ENCODE results near the gene SRD5A1. TPM values are rescaled to one million over a fixed set of nuclear protein-coding genes. Genes with fewer than 3 reads are reported as not detected.

Gene SRD5A1
- total RNA-seq, 1 donor from 2014 or later = 16.6 TPM

DNA sequence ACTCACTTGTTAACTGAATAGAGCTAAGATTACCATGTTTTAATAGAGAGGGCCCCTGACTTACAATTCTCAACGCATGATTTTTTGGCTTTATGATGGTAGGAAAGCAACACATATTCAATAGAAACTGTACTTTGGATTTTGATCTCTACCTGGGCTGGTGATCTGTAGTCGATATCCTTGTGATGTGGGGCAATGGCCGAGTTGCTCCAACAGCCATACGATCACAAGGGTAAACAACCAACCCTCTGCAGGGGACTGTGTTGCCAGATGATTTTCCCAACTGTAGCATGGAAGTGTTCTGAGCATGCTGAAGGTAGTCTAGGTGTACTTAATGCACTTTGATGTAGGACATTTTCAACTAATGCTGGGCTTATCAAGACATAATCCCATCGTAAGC lies 36.9 kb upstream of the SRD5A1 start:
- Mint-ChIP-seq H3K4me3 (no peak overlapping the region), H3K27ac (peak overlapping the region; percentile 9), H3K9me3 (no peaks in the 10 kb centered on the region), H3K27me3 (peaks cover 3% of the 10 kb centered on the region), H3K4me1 (no peaks in the 10 kb centered on the region), H3K36me3 (ENCODE audit: low read depth) (peaks cover 47% of the 10 kb centered on the region)
- DNase-seq = no peak
- intact Hi-C loops (cut with micrococcal nuclease) = no loop called here

DNA sequence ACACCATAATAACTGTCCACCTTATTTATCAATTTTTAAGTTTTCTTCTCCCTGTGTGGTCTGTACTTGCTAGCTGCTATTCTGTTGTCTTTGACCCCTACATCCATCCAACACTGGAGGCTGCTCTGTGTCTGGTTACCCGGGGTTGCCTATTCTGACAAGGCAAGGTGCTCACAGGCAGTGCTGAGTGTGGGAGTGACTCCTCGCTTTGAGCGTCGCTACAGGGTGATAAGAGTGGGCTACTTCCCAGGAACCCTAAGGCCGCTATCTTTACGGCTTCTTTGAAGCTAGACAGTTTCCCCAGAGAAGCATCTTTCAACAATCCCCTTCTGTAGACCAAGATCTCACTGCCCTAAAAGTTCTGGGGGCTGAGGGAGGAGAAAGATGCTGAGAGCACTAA lies 35.7 kb upstream of the SRD5A1 start:
- no peaks in the 10 kb centered on the region for H3K27me3 Mint-ChIP-seq
- no peaks in the 10 kb centered on the region for H3K4me1 Mint-ChIP-seq
- H3K9me3 Mint-ChIP-seq = no peaks in the 10 kb centered on the region
- no peak overlapping the region for H3K4me3 Mint-ChIP-seq
- DNase-seq = no peak
- no peak overlapping the region for H3K27ac Mint-ChIP-seq
- intact Hi-C loops (cut with micrococcal nuclease) = no loop called here
- H3K36me3 Mint-ChIP-seq (ENCODE audit: low read depth) = peaks cover 59% of the 10 kb centered on the region

- Mint-ChIP-seq H3K9me3 (no peaks in the 10 kb centered on the region), H3K27me3 (no peaks in the 10 kb centered on the region), H3K27ac (no peak overlapping the region), H3K4me1 (no peaks in the 10 kb centered on the region), H3K4me3 (no peak overlapping the region), H3K36me3 (ENCODE audit: low read depth) (peaks cover 64% of the 10 kb centered on the region)
- intact Hi-C loops (cut with micrococcal nuclease) = no loop called here
- DNase-seq = no peak
Observed at GRCh38 chr5:6598351-6598900, 34.8 kb upstream of the SRD5A1 start.

GRCh38 chr5:6599739-6600138 lies 33.5 kb upstream of the SRD5A1 start:
- H3K27me3 Mint-ChIP-seq = no peaks in the 10 kb centered on the region
- intact Hi-C loops (cut with micrococcal nuclease) = no loop called here

DNA sequence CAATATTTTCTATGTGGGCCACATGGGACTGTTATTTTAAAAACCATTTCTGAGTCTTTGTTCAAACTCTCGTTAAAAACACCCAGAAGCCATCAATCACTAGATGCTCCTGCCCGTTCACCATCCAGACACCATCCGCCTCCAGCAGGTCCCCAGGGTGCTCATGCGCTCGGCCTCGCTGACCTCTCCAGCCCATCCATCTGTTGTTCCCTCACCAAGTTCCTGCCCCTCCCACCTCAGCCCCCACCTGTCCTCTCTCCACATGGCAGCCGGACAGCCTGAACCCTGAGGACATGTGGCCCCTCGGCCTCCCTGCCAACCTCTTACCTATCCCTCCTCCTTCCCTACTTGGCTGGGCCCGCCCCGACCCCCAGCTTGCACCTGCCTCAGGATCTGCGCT lies 32.0 kb upstream of the SRD5A1 start:
- peaks cover 81% of the 10 kb centered on the region for H3K36me3 Mint-ChIP-seq (ENCODE audit: low read depth)
- H3K4me1 Mint-ChIP-seq = no peaks in the 10 kb centered on the region
- H3K27me3 Mint-ChIP-seq = no peaks in the 10 kb centered on the region
- no peak for DNase-seq
- intact Hi-C loops (cut with micrococcal nuclease) = no loop called here
- H3K9me3 Mint-ChIP-seq = no peaks in the 10 kb centered on the region
- no peak overlapping the region for H3K4me3 Mint-ChIP-seq
- H3K27ac Mint-ChIP-seq = no peak overlapping the region

More at GRCh38 chr5:6599739-6600138, 33.5 kb upstream of the SRD5A1 start:
- Mint-ChIP-seq H3K36me3 (ENCODE audit: low read depth) (peaks cover 77% of the 10 kb centered on the region), H3K4me3 (no peak overlapping the region), H3K4me1 (no peaks in the 10 kb centered on the region), H3K27ac (no peak overlapping the region), H3K9me3 (no peaks in the 10 kb centered on the region)
- DNase-seq = no peak

DNA sequence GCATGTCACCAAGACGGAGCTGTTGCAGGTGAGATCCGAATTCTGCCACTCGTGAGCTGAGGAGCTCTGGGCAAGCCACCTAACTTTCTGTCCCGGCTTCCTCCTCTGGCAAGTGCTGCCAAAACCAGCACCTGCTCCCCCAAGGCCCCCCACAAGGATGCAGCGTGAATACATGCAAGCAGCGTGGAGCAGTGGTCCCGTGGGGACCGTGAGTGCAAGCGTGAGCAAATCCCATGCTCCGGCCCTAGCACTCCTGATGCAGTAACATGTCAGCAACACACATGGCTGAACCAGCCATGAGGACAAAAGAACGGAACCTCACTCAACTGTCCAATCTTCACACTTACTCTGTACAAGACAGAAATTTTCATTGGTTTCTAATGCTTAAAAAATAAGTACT lies 31.4 kb upstream of the SRD5A1 start:
- intact Hi-C loops (cut with micrococcal nuclease) = no loop called here
- H3K27ac Mint-ChIP-seq = no peak overlapping the region
- no peak for DNase-seq

DNA sequence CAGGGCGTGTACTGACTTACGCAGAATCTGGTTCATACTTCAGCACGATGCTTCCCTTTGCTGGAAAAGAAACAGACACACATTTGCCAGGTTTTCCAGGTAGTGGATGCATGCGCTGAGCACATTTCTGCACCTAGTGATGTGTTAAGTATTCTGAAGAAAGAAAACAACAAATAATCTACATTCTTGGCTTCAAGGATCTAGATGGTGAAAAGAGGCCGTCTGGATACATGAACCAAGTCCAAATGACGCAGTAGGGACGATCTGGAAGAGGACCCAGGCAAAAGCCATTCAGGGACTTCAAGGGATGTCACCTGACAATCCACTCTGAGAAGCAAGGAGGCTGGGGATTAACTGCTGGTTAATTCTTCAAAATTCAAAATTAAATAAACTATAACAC lies 30.8 kb upstream of the SRD5A1 start:
- no peaks in the 10 kb centered on the region for H3K9me3 Mint-ChIP-seq
- peaks cover under 1% of the 10 kb centered on the region for H3K4me1 Mint-ChIP-seq
- H3K36me3 Mint-ChIP-seq (ENCODE audit: low read depth) = peaks cover 77% of the 10 kb centered on the region
- intact Hi-C loops (cut with micrococcal nuclease) = no loop called here
- H3K27me3 Mint-ChIP-seq = no peaks in the 10 kb centered on the region
- H3K27ac Mint-ChIP-seq = no peak overlapping the region
- no peak for DNase-seq
- no peak overlapping the region for H3K4me3 Mint-ChIP-seq

More for the DNA sequence above, 31.4 kb upstream of the SRD5A1 start:
- Mint-ChIP-seq H3K36me3 (ENCODE audit: low read depth) (peaks cover 77% of the 10 kb centered on the region), H3K4me1 (no peaks in the 10 kb centered on the region), H3K27me3 (no peaks in the 10 kb centered on the region), H3K4me3 (no peak overlapping the region), H3K9me3 (no peaks in the 10 kb centered on the region)

GRCh38 chr5:6603643-6604042 lies 29.6 kb upstream of the SRD5A1 start:
- no peak for DNase-seq
- intact Hi-C loops (cut with micrococcal nuclease) = no loop called here

DNA sequence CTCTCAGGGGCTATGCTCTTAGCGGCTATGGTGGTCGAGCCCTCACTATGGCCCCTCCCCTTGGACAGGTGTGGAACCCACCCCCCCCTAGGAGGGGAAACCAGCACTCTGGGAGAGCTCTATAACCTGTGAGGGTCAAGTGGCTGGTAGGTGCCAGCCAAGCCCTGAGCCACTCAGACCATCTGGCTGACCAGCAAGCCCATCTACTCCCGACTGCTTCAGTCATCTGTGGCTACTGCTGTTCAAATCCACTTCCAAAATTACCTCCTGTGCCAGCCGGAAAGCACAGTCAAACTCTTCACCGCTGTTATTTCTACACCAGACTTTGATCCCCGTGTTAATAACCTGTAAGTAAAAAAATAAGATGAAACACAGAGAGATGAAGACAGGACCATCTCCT lies 28.9 kb upstream of the SRD5A1 start:
- no peak overlapping the region for H3K27ac Mint-ChIP-seq
- no peaks in the 10 kb centered on the region for H3K9me3 Mint-ChIP-seq
- intact Hi-C loops (cut with micrococcal nuclease) = no loop called here
- H3K36me3 Mint-ChIP-seq (ENCODE audit: low read depth) = peaks cover 77% of the 10 kb centered on the region
- H3K4me3 Mint-ChIP-seq = no peak overlapping the region
- no peak for DNase-seq
- H3K4me1 Mint-ChIP-seq = peaks cover 4% of the 10 kb centered on the region
- H3K27me3 Mint-ChIP-seq = no peaks in the 10 kb centered on the region

More at GRCh38 chr5:6603643-6604042, 29.6 kb upstream of the SRD5A1 start:
- no peaks in the 10 kb centered on the region for H3K27me3 Mint-ChIP-seq
- no peak overlapping the region for H3K27ac Mint-ChIP-seq
- H3K4me3 Mint-ChIP-seq = no peak overlapping the region
- peaks cover 4% of the 10 kb centered on the region for H3K4me1 Mint-ChIP-seq
- no peaks in the 10 kb centered on the region for H3K9me3 Mint-ChIP-seq
- peaks cover 76% of the 10 kb centered on the region for H3K36me3 Mint-ChIP-seq (ENCODE audit: low read depth)

GRCh38 chr5:6604946-6605345 lies 28.3 kb upstream of the SRD5A1 start:
- H3K27me3 Mint-ChIP-seq = no peaks in the 10 kb centered on the region

GRCh38 chr5:6606884-6607558 lies 26.2 kb upstream of the SRD5A1 start:
- DNase-seq = no peak
- Mint-ChIP-seq H3K27me3 (no peaks in the 10 kb centered on the region), H3K36me3 (ENCODE audit: low read depth) (peaks cover 74% of the 10 kb centered on the region), H3K4me3 (no peak overlapping the region), H3K4me1 (peaks cover 4% of the 10 kb centered on the region), H3K9me3 (no peaks in the 10 kb centered on the region), H3K27ac (peak overlapping the region; percentile 11)
- intact Hi-C loops (cut with micrococcal nuclease) = no loop called here

More at GRCh38 chr5:6604946-6605345, 28.3 kb upstream of the SRD5A1 start:
- Mint-ChIP-seq H3K9me3 (no peaks in the 10 kb centered on the region), H3K4me3 (no peak overlapping the region), H3K27ac (no peak overlapping the region), H3K36me3 (ENCODE audit: low read depth) (peaks cover 80% of the 10 kb centered on the region), H3K4me1 (peaks cover 4% of the 10 kb centered on the region)
- no peak for DNase-seq
- intact Hi-C loops (cut with micrococcal nuclease) = no loop called here

GRCh38 chr5:6607559-6607936 lies 25.7 kb upstream of the SRD5A1 start:
- Mint-ChIP-seq H3K27me3 (no peaks in the 10 kb centered on the region), H3K9me3 (no peaks in the 10 kb centered on the region), H3K27ac (no peak overlapping the region), H3K36me3 (ENCODE audit: low read depth) (peaks cover 74% of the 10 kb centered on the region), H3K4me3 (no peak overlapping the region), H3K4me1 (peaks cover 4% of the 10 kb centered on the region)
- no peak for DNase-seq
- intact Hi-C loops (cut with micrococcal nuclease) = no loop called here

GRCh38 chr5:6608016-6608415 lies 25.2 kb upstream of the SRD5A1 start:
- Mint-ChIP-seq H3K9me3 (no peaks in the 10 kb centered on the region), H3K36me3 (ENCODE audit: low read depth) (peaks cover 74% of the 10 kb centered on the region), H3K27ac (no peak overlapping the region), H3K4me3 (no peak overlapping the region), H3K4me1 (peaks cover 6% of the 10 kb centered on the region), H3K27me3 (no peaks in the 10 kb centered on the region)
- intact Hi-C loops (cut with micrococcal nuclease) = no loop called here
- DNase-seq = no peak

- Mint-ChIP-seq H3K9me3 (no peaks in the 10 kb centered on the region), H3K27ac (no peak overlapping the region), H3K36me3 (ENCODE audit: low read depth) (peaks cover 78% of the 10 kb centered on the region), H3K4me1 (peaks cover 23% of the 10 kb centered on the region), H3K4me3 (no peak overlapping the region), H3K27me3 (no peaks in the 10 kb centered on the region)
- DNase-seq = no peak
- intact Hi-C loops (cut with micrococcal nuclease) = no loop called here
Observed at GRCh38 chr5:6611334-6612256, 21.6 kb upstream of the SRD5A1 start.
